NCI-H1105 treated with DMSO at 0.1 percent for 48 hours (cell line): Measurements from ENCODE around the gene JAK1.

Experiments
- DNase-seq: peaks from one replicate; lab custom pipeline; 2025; lab: John Stamatoyannopoulos, UW

JAK1 gene

GRCh38 chr1:64891448-64891825, 74.9 kb downstream of the JAK1 start:
- DNase-seq, result no peak

GRCh38 chr1:64890699-64891447, 75.5 kb downstream of the JAK1 start:
- DNase-seq, result no peak

- DNase-seq, result no peak
Measured at GRCh38 chr1:64887689-64888217, 78.6 kb downstream of the JAK1 start.

- DNase-seq, result no peak
Measured at GRCh38 chr1:64886877-64887276, 79.5 kb downstream of the JAK1 start.

- no peak for DNase-seq
Measured at GRCh38 chr1:64885648-64886047, 80.7 kb downstream of the JAK1 start.

- no peak for DNase-seq
Measured at GRCh38 chr1:64884261-64885040, 81.9 kb downstream of the JAK1 start.

GRCh38 chr1:64882574-64883255, 83.6 kb downstream of the JAK1 start:
- no peak for DNase-seq

GRCh38 chr1:64881281-64881680, 85.1 kb downstream of the JAK1 start:
- no peak for DNase-seq

GRCh38 chr1:64880449-64880848, 85.9 kb downstream of the JAK1 start:
- no peak for DNase-seq

GRCh38 chr1:64878931-64879611, 87.3 kb downstream of the JAK1 start:
- no peak for DNase-seq

- DNase-seq, result no peak
Measured at GRCh38 chr1:64878090-64878489, 88.3 kb downstream of the JAK1 start.

- DNase-seq, result no peak
Measured at GRCh38 chr1:64877598-64877997, 88.8 kb downstream of the JAK1 start.

GRCh38 chr1:64877151-64877550, 89.2 kb downstream of the JAK1 start:
- DNase-seq, result no peak

- DNase-seq, result no peak
Measured at GRCh38 chr1:64875606-64876005, 90.7 kb downstream of the JAK1 start.

- DNase-seq, result no peak
Measured at GRCh38 chr1:64875101-64875500, 91.2 kb downstream of the JAK1 start.

- no peak for DNase-seq
Measured at GRCh38 chr1:64874666-64875065, 91.7 kb downstream of the JAK1 start.

- no peak for DNase-seq
Measured at GRCh38 chr1:64873576-64873975, 92.8 kb downstream of the JAK1 start.

- DNase-seq, result no peak
Measured at GRCh38 chr1:64872067-64872466, 94.3 kb downstream of the JAK1 start.

GRCh38 chr1:64871256-64871655, 95.1 kb downstream of the JAK1 start:
- DNase-seq, result no peak

- no peak for DNase-seq
Measured at GRCh38 chr1:64867266-64867665, 99.1 kb downstream of the JAK1 start.

- DNase-seq, result no peak
Measured at GRCh38 chr1:64866689-64867088, 99.7 kb downstream of the JAK1 start.

- no peak for DNase-seq
Measured at GRCh38 chr1:64865105-64865757, 101.1 kb downstream of the JAK1 start.
